Measurements from ENCODE around the gene AKAP10. TPM values are rescaled to one million over a fixed set of nuclear protein-coding genes. Genes with fewer than 3 reads are reported as not detected.
"Not testable (repeated sequence)": the region's sequence is repeated elsewhere in the genome, so short reads cannot be mapped to it uniquely, and the experiment has no call there.

The AKAP10 gene
- total RNA-seq, 1 donor from 2014 or later, result 15.5 TPM

- DNase-seq (no peak), ATAC-seq (no peak)
- intact Hi-C loops (cut with micrococcal nuclease), result no loop called here
Measured at GRCh38 chr17:19986941-19987861, 9.6 kb upstream of the AKAP10 start.

DNA sequence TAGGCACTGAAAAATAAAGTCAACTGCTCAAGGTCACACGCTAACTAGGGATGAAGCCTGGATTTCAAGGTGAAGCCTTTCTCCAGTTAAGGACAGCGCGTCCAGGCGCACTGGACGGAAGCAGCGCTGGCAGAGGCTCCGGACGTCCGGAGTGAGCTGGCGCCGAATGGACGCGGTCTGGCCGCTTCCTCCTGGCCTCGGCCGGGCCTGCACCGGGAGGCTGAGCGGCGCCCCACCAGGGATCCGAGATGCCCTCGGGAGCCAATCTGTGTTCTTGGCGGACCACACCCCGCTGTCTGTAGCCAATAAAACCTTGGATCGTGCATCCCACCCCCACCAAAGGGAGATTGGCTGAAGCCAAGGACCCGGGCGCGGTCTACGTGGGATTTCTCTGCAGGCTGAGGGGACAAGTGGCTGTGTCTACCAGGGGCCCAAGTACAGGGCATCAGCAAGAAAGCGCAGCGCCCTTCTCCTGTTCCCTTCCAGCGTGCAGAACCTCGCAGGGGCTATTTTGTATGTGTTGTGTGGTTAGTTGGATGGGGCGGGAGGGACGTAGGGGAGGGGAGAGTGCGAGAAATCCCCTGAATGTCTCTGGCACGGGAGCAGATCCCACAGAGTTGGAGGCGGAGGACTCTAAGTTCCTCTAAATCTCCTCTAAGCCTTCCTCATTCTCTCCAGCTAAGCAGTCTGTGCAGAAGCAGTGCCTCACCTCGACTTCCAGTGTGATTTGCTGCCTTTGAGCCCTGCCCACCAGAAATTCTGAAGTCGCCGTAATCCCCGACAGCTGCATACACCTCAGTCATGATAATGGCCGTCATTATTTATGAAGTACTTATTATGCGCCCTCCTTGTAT, 2.5 kb upstream of the AKAP10 start:
- DNase-seq (peak; percentile 70), ATAC-seq (peak; percentile 10)
- intact Hi-C loops (cut with micrococcal nuclease), result no loop called here

DNA sequence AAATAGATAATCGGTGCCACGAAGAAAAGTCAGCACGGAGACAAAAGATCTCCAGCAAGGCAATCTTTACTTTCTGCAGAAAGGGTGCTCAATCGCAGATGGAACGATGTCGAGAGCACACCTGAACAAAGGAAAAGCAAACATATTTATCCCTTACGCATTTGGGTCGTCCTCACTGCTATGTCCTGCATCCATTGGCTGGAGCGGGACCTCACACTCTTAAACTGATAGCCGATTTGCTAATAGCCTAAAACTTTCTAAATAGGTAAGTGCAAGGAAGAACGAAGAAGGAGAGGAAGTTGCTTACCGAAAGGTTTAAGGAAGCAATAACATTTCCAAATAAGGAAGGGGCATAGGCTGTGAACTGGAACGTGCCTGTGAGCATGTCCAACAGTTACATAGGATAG, 1.2 kb upstream of the AKAP10 start:
- ATAC-seq (no peak), DNase-seq (no peak)
- intact Hi-C loops (cut with micrococcal nuclease), result no loop called here

- DNase-seq (no peak), ATAC-seq (no peak)
- intact Hi-C loops (cut with micrococcal nuclease), result no loop called here
Measured at GRCh38 chr17:19978209-19978802, 678 bp upstream of the AKAP10 start.

- ATAC-seq (no peak), DNase-seq (no peak)
- intact Hi-C loops (cut with micrococcal nuclease), result no loop called here
Measured at GRCh38 chr17:19975601-19976000, 2.0 kb downstream of the AKAP10 start.

DNA sequence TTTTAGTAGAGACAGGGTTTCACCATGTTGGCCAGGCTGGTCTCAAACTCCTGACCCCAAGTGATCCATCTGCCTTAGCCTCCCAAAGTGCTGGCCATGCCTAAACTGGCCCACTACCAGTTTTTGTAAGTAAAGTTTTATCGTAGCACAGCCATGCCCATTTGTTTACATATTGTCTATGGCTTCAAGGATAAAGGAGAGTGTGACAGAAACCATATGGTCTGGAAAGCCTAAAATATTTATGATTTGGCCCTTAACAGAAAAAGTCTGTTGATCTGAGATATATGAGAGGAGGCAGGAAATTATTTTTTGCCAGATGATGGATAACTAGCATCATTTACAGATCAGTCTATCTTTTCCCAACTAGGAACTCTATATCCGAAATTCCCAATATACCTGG, 4.5 kb downstream of the AKAP10 start:
- DNase-seq (no peak), ATAC-seq (no peak)
- intact Hi-C loops (cut with micrococcal nuclease), result no loop called here

DNA sequence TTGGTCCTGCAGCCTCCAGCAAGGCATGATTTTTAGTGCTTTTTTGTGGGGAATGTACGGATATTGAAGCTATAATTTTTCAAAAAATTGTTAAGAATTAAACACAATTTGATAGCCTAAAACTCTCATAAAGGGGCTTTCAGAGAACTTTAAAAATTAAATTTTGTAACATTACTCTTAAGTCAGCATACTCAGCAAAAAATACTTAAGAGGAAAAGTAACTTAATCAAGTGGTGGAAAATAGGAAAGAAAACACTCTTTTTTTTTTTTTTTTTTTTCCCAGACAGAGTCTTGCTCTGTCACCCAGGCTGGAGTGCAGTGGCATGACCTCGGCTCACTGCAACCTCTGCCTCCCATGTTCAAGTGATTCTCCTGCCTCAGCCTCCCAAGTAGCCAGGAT, 14.7 kb downstream of the AKAP10 start:
- DNase-seq; ATAC-seq; intact Hi-C loops (cut with micrococcal nuclease): not testable (repeated sequence)

- ATAC-seq, result no peak
- intact Hi-C loops (cut with micrococcal nuclease), result no loop called here
- no peak for DNase-seq
Measured at GRCh38 chr17:19958023-19958422, 19.6 kb downstream of the AKAP10 start.

GRCh38 chr17:19955099-19955498, 22.5 kb downstream of the AKAP10 start:
- ATAC-seq, result no peak
- intact Hi-C loops (cut with micrococcal nuclease), result no loop called here

DNA sequence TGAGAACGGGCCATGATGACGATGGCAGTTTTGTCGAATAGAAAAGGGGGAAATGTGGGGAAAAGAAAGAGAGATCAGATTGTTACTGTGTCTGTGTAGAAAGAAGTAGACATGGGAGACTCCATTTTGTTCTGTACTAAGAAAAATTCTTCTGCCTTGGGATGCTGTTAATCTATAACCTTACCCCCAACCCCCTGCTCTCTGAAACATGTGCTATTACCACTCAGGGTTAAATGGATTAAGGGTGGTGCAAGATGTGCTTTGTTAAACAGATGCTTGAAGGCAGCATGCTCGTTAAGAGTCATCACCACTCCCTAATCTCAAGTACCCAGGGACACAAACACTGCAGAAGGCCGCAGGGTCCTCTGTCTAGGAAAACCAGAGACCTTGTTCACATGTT, 26.2 kb downstream of the AKAP10 start:
- intact Hi-C loops (cut with micrococcal nuclease); DNase-seq; ATAC-seq: not testable (repeated sequence)

More at GRCh38 chr17:19955099-19955498, 22.5 kb downstream of the AKAP10 start:
- DNase-seq, result no peak

DNA sequence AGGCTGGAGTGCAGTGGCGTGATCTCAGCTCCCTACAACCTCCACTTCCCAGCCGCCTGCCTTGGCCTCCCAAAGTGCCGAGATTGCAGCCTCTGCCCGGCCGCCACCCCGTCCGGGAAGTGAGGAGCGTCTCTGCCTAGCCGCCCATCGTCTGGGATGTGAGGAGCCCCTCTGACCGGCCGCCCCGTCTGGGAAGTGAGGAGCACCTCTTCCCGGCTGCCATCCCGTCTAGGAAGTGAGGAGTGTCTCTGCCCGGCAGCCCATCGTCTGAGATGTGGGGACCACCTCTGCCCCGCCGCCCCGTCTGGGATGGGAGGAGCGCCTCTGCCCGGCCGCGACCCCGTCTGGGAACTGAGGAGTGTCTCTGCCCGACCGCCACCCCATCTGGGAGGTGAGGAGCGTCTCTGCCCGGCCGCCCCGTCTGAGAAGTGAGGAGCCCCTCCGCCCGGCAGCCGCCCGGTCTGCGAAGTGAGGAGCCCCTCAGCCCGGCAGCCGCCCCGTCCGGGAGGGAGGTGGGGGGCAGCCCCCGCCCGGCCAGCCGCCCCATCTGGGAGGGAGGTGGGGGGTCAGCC, 26.9 kb downstream of the AKAP10 start:
- DNase-seq, result peak; percentile 30
- ATAC-seq; intact Hi-C loops (cut with micrococcal nuclease): not testable (repeated sequence)

- ATAC-seq (peak; percentile 47), DNase-seq (no peak)
- intact Hi-C loops (cut with micrococcal nuclease), result no loop called here
Measured at GRCh38 chr17:19948116-19948943, 29.3 kb downstream of the AKAP10 start.

GRCh38 chr17:19946921-19947320, 30.7 kb downstream of the AKAP10 start:
- ATAC-seq, result no peak
- no peak for DNase-seq
- intact Hi-C loops (cut with micrococcal nuclease), result no loop called here

- ATAC-seq (no peak), DNase-seq (no peak)
- intact Hi-C loops (cut with micrococcal nuclease), result no loop called here
Measured at GRCh38 chr17:19945009-19945626, 32.5 kb downstream of the AKAP10 start.

DNA sequence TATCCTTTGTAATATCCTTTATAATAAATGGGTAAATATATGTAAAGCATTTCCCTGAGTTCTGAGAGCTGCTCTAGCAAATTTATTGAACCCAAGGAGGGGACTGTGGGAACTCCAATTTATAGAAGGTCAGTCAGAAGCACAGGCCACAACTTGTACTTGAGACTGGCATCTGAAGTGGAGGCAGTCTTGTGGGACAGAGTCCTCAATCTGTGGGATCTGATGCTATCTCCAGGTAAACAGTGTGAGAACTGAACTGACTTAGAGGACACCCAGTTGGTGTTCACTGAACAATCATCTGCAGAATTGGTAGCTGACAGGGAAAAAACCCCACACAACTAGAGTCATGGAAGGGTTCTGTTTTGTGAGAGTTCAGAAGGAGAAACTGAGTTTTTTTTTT, 34.0 kb downstream of the AKAP10 start:
- DNase-seq (no peak), ATAC-seq (no peak)
- intact Hi-C loops (cut with micrococcal nuclease), result no loop called here

DNA sequence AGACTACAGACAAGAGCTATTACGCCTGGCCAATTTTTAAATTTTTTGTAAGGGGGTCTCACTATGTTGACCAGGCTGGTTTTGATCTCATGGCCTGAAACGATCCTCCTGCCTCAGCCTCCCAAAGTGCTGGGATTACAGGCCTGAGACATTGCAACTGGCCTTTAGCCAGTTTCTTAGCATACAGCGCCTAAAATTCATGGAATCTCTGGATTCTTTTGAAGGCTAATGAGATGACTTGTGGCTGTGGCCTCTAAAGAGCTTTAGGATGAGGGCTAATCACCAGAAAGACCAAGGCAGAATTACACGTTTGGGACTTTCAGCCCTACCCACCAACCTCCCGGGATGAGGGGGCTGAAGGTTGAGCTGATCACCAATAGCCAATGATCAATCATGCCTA, 34.6 kb downstream of the AKAP10 start:
- no peak for ATAC-seq
- intact Hi-C loops (cut with micrococcal nuclease), result no loop called here
- DNase-seq, result no peak

GRCh38 chr17:19940722-19941464, 36.7 kb downstream of the AKAP10 start:
- ATAC-seq (peak; percentile 67), DNase-seq (no peak)
- intact Hi-C loops (cut with micrococcal nuclease), result no loop called here

All from left ventricle myocardium superior (tissue), 1 donor.